ENCODE results near the gene PODXL2.

PODXL2 gene

DNA sequence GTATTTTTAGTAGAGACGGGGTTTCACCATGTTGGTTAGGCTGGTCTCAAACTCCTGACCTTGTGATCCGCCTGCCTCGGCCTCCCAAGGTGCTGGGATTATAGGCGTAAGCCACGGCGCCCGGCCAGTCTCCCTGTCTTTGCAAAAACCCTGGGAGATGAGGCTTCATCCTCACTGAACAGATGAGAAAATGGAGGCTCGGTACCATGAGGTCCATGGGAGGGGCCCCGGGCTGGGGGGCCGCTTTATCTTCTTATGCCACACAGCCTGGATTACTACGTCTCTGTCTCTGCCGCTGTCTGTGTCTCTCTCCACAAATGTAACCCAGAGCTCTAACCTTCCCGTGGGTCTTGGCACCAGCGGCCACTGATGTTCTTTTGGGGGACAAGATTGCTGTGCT, 82.9 kb downstream of the PODXL2 start:
- DNase-seq: no peak

DNA sequence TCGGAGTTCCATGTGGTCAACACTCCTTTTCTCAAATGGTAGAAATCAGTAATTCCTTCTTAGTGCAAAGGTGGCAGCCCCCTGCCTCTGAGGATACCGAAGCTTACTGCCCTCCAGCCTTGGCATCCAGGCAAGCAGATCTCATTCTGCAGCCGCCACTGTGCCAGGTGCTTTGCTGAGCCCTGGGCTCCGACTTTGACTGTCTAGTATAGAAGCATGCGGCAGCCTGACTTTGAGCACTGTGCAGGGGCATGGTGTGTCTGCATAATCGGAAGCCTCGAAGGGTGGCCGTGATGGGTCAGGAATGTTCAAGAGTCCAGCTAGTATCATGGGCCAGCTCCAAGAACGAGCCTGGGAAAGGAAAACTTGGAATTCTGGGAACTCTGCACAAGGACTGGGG, 83.5 kb downstream of the PODXL2 start:
- DNase-seq: no peak

DNA sequence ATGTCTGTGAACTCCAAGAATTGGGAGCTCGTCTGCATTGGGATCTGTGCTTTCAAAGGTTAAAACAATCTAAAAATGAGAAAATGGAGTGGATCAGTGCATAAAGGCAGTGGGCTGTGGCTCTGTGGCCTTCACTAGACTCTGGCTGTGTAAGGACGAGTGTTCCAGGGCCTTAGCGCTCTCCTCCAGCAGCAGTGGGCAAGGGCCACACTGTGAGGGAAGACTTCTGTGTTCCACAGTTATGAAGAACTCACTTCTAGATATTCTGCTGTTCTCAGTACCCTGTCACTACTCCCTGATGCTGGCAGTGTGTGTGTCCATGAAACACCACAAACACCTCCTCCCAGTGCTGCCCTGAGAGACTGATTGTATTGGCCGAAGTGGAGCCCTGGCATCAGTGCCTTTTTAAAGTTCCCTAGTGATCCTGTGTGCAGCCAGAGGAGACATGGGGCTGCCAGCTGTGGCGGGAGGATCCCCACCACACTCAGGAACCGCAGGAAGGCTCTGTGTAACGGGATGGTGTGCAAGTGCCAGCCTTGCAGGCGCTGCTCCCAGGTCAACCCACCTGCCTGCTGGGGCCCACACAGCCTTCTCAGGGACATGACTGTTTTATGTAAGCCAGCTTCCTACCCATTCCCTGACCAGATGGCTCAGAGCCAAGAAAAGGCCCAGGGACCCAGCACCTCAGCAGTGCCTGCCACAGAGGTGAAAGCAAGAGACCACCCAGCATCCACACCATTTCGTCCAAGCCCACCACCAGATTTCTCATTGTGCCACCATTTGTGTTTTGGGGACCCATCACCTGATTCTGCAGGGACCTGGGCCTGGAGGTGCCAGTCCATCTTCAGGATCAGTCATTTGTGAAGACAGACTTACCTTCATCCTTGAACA, 84.1 kb downstream of the PODXL2 start:
- no peak for DNase-seq

DNA sequence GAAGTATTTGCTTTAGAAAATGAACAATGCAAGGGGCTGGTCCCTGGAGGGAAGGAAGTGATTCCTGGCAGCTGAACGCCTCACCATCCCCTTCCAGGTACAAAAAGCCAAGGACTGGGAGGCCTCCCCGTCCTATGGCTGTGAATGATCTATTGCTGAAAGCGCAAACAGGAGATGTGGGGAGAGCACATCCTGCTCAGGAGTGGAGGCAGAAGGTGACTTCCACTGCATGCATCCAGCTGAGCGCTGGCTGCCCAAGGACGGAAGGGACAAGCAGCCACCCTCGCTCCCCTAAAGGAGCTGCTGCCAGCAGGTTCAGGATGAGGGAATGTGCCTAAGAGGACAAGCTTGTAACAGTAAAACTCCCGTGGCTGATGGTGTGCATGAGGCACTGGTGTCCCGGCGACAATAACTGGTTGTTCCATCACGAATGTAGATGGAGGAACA, 85.2 kb downstream of the PODXL2 start:
- DNase-seq: no peak

DNA sequence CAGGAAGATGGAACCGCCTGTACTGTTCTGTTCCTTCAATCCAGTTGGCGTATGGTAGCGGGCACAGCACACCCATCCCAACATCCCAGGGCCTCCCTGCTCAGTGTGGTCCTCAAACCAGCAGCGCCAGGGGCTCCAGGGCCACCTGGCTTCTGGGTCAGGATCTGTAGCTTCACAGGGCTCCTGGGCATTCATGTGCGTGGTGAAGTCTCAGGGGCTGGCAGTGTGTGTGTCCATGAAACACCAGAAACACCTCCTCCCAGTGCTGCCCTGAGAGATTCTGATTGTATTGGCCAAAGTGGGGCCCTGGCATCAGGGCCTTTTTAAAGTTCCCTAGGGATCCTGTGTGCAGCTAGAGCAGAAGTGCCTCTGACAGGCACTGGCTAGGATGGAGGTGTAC, 85.9 kb downstream of the PODXL2 start:
- DNase-seq: no peak

DNA sequence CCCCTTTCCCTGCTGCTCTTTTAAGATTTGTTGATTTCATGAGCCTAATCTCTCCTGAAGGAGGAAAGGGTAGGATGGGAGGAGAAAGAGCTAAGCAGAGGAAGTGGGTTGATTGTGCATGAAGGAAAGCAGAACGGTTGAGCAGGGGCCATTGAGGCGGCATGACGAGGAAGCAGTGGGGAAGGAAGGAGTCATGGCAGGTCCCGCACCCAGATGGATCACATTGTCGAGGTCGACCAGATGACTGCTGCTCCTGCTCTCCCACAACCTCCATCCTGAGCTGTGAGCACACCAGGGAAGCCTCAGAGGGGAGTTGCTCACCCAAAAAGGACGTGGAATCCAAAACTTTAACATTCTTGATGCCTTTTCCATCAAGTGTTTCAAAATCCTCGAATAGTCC, 86.5 kb downstream of the PODXL2 start:
- no peak for DNase-seq

DNA sequence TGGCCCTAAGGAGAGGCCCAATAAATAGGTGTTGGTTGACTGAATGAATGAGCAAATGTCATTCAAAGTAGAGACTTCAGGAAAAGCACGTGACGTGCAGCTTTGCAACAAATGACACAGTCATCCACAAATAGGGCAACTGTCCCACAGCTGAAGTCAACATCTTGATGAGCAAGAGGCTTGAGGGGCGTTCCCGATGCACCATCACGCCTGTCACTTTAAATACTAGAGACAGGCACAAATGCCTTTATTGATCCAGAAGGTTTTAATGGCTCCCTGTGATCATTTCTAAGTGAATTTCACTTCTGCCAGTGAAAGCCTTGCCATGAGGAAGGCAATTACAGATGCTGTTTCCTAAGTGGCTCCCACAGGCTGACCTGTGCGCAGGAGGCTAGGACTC, 87.4 kb downstream of the PODXL2 start:
- DNase-seq: no peak

DNA sequence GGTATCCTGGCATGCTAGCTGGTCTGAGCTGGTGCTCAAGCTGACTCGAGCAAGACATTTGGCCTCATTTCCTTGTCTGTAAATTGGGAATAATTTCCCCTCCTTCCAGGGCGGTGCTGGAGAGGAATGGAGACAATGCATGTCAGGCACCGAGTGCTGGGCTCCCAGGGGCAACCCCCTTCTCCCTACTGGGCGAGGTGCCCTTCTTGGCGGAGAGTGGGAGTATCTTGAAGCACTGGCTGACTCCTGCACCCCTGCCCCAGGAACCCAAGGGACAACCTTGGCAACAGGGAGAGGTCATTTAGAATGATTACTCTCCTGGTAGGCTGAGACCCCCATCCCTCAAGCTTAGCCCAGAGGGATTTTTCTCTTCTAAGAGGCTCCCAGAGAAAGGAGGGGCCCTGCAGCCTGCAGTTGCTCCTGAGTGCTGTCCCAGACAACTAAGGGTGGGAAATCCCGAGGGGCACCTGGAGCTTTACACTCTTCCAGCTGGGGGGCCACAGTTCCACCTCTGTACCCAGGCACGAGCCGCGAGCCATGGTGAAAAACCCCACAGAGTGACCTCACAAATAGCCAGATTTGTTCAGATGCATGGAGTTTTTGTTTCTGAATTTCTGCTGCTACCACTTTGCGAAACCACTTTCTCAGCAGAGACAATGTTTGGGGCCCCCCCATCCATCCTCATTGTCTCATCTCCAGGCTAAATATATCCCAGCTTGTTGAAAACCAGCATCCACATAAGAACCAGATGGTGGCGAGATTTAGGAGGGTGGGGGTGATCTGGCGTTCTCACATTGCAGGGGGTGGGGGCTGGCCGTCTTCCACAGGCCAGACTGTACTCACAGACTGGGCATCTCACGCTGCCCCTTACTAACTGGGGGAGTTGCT, 88.6 kb downstream of the PODXL2 start:
- no peak for DNase-seq

DNA sequence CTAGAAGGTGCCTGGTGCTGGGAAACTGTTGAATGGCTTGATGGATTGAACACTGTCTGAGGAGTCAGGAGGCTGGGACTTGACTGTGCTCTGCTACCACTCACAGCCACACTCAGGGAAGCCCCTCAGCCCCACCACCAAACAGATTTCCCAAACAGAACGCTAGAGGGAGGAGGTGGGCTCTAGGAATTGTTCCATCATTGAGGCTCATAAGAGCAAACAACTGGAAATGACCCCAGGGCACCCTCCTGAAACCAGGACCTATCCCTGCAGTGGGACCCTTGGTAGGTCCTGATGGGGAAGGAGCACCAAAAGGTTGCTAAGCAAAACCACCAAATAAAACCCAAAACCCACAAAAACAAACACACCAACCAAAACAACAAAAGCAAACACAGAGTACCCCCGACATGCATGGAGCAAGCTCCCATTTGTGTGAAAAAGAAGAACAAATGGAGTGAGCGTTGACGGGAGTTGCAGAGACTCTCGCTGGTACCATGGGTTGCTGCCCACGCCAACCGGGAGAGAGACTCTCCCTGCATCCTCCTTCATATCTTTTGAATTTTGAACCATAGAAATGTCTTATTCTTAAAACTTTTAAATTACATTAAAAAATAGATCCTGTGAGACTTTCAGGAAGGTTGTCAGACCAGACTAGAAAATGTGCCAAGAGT, 89.4 kb downstream of the PODXL2 start:
- DNase-seq: no peak

DNA sequence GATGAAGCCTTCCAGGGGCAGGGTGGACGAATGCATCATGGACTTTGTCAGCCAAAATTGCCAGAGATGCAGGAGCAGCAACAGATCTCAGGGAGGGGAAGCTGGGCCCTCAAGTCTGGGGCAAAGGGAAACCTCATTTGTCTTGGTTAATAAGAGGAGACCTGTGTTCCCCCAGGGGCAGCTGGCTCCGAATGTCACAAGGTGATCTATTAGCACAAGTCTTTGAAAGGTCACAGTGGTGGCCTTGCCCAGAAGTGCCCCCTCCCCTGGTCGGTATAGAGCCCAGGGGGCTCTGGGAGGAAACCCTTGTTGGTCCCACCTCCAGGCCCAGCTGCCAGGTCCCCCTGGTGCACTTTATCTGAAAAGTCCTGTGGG, 89.9 kb downstream of the PODXL2 start:
- DNase-seq: no peak

DNA sequence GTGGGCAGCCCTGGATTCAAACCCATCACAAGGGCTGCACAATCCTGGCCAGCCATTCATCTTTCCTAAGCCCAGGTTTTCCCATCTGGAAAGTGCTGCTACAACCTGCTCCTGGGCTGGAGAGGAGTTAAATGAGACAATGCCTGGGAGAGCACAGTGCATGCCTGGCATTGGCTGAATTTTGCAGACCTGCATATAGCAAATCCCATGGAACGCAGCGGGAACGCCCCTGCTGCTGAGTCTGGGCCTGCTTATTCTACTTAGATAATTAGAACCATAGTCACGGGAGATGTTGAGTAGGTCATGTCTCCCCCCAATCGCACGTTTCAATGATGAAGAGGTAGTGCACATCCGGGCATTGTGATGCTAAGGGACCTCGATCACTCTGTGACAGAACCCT, 90.4 kb downstream of the PODXL2 start:
- no peak for DNase-seq

DNA sequence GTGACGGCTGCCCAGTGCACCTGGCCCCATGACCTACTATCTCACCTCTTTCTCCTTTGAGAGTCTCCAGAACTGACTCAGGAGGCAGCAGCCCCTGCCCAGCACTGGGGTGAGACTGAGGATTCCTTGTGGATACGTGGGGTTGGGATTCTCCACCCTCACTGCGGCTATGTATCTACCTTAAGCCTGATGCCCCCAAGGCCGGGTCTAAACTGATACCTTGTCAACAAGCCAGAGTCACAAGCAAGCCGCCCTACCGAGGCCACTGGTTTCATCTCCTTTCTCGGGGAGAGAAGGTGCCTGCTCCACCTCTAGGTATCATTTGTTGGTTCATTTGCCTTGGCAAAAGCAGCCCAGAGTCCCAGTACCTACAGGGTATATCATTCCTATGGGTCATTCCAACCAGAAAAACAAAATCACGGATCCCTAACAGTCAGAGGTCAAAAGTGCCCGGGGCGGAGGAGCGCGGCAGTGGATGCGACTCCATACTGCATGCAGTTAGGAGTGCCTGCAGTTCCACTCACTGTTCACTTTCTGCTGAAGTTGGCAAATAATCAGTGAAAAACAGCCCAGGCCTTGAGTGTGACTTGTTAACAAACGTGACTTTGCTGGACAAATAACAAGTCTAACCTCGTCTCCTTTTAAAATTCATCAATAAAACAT, 91.3 kb downstream of the PODXL2 start:
- no peak for DNase-seq

DNA sequence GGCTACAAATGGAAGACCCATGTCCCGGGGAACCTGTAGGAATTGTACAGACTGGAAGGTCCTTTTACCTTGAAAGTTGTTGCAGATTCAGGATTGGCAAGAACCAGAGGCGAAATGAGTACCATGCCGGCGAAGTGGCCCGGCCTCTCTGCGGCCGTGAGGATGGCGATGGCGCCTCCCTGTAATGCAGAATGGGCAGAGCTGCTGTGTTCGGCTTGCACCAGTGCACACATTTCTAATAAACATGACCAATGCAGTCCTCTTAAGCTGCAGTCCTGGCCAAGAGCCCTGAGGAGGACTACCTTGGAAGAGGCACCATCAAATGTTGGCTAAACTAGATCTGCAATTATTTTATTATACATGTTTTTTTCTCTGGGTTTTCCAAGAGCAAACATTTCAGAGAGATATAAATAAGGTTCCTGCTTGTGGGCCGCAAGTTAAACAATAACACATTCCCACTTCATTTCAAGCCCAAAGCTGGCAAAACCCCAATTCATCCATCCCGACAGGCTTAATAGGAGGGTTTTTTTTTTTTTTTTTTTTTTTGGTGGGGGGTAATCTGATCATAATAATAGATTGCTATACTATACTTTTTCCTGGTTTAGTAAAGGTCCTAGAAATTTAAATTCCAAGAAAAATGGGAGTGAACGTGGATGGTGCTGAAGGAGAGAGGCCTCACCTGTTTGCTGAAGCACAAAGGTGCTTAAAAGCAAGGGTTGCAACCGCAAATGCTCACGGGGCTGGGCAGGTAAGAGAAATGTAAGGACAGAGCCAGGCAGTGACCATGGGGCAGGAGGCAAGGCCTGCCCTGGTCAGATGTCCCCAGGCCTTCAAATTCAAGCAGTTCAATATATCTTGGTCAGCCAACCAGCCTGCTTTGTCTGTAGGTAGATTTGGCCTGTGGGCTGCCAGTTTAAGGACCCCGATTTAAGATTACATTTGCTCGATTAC, 92.3 kb downstream of the PODXL2 start:
- no peak for DNase-seq

DNA sequence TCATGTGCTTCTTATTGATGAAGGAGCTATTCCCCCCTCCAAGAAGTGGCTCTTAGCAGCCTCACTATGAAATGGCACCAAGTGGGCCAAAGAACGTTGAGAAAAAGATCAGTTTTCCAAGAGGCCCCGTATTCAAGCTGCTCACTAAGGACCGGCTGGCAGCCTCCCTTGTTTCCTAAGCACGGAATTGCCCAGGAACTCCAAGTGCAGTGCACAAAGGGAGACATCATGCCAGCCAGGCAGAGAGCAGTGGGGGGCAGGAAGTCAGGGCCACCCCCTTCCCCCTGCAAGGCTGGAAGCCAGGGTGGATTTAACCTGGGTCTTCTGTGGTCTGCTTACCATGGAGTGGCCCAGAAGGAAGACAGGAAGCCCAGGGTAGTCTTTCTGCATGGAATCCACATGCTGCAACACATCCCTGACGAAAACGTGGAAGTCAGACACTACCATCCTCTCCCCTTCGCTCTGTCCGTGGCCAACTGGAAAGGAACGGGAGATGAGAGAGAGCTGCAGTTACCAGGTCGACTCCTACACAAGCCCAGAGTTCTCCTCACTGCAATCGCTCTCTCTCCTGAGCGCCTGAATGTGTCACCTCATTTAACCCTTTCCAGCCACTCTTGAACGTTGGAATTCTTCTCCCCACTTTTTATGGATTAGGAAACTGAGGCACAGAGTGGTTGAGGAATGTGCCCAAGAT, 93.3 kb downstream of the PODXL2 start:
- no peak for DNase-seq

Data from hematopoietic multipotent progenitor cell treated with erythropoietin and hydrocortisone succinate and interleukin-3 and kit ligand, for 8 days (in vitro differentiated cells).